PC-9 (cell line): Measurements from ENCODE around the gene NEIL1.

Experiments
- CTCF ChIP-seq: fragments of 200-600 bp; sonication (generic); conservative IDR thresholded peaks from 2 replicates; pipeline ENCODE4 v1.6.1; 2017; ENCODE audit warnings: mixed run types, antibody characterized with exemption, mild to moderate bottlenecking, moderate library complexity
- EZH2 ChIP-seq: fragments of 200-600 bp; sonication (generic); IDR thresholded peaks from 2 replicates; pipeline ENCODE4 v1.8.0; 2017; ENCODE audit warnings: antibody characterized with exemption, low read depth

DNA sequence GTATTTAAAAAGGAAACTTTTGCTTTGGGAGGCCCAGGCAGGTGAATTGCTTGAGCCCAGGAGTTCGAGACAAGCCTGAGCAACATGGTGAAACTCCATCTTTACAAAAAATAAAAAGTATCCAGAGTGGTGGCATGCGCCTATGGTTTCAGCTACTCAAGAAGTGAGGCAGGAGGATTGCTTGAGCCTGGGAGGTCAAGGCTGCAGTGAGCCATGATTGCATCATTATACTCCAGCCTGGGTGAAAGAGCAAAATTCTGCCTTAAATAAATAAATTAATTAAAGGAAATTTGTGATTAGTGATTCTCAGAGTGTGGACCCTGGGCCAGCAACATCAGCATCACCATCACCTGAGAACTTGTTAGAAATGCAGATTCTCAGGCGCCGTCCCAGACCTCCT, 20.9 kb upstream of the NEIL1 start:
- TF ChIP-seq CTCF: no peak
- no peak for TF ChIP-seq EZH2
